Progenitor cell of endocrine pancreas (in vitro differentiated cells): ENCODE measurements around the gene KIAA0319L. TPM values are rescaled to one million over a fixed set of nuclear protein-coding genes. Genes with fewer than 3 reads are reported as not detected.

Experiments used
- DNase-seq: peaks from one replicate; pipeline ENCODE4 v3.0.0; 2021; ENCODE audit warnings: low spot score; ENCODE audit not compliant: unreplicated experiment
- H3K27ac Mint-ChIP-seq: 2 replicates; pipeline ENCODE4 v1.8.0; 2021; ENCODE audit warnings: mild to moderate bottlenecking, moderate library complexity, mixed read lengths
- H3K27me3 Mint-ChIP-seq: 2 replicates; pipeline ENCODE4 v1.8.0; 2021; ENCODE audit warnings: mixed read lengths
- H3K36me3 Mint-ChIP-seq: 2 replicates; pipeline ENCODE4 v1.8.0; 2022; ENCODE audit warnings: mixed read lengths; ENCODE audit not compliant: insufficient read depth
- H3K4me1 Mint-ChIP-seq: 2 replicates; pipeline ENCODE4 v1.8.0; 2021; ENCODE audit warnings: low read depth, mixed read lengths
- H3K4me3 Mint-ChIP-seq: 2 replicates; pipeline ENCODE4 v1.8.0; 2021; ENCODE audit warnings: low read depth, mild to moderate bottlenecking, moderate library complexity, mixed read lengths
- H3K9me3 Mint-ChIP-seq: 2 replicates; pipeline ENCODE4 v1.8.0; 2021; ENCODE audit warnings: low read depth, mixed read lengths
- total RNA-seq: library from RNA; stranded (reverse); gene quantifications from 2 replicates; pipeline ENCODE4 v1.2.1, GENCODE V29; 2021
- TF ChIP-seq, protein P1 (sequence below): fragments of 200-600 bp; sonication (generic); IDR thresholded peaks from one replicate; pipeline ENCODE4 v1.5.0; 2021; ENCODE audit warnings: antibody characterized with exemption, mild to moderate bottlenecking; ENCODE audit not compliant: unreplicated experiment

The KIAA0319L gene
- total RNA-seq, 1 donor from 2014 or later: 70.0 TPM

DNA sequence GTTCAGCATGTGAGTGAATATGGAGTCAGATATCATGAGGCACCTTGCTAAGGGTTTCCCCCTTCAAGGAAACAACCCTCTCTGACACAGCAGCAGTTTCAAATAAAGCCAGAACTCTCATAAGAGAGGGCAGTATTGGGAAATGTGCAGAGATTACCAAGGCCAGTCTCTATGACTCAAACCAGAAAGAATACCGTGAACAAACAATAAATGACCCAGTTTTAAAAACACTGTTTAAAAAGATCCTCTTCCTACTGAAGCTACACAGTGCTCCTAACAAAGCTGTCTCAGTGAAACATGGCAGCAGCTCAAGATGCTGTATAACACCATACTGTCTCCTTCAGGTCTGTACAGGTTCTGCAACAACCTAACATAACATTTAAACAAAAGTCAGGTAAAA lies 102.6 kb downstream of the KIAA0319L start:
- Mint-ChIP-seq H3K4me1 (peaks cover 3% of the 10 kb centered on the region), H3K27ac (no peak overlapping the region), H3K27me3 (no peaks in the 10 kb centered on the region), H3K4me3 (no peak overlapping the region), H3K9me3 (no peaks in the 10 kb centered on the region), H3K36me3 (peaks cover 11% of the 10 kb centered on the region)
- no peak for DNase-seq
- TF ChIP-seq, protein P1, sequence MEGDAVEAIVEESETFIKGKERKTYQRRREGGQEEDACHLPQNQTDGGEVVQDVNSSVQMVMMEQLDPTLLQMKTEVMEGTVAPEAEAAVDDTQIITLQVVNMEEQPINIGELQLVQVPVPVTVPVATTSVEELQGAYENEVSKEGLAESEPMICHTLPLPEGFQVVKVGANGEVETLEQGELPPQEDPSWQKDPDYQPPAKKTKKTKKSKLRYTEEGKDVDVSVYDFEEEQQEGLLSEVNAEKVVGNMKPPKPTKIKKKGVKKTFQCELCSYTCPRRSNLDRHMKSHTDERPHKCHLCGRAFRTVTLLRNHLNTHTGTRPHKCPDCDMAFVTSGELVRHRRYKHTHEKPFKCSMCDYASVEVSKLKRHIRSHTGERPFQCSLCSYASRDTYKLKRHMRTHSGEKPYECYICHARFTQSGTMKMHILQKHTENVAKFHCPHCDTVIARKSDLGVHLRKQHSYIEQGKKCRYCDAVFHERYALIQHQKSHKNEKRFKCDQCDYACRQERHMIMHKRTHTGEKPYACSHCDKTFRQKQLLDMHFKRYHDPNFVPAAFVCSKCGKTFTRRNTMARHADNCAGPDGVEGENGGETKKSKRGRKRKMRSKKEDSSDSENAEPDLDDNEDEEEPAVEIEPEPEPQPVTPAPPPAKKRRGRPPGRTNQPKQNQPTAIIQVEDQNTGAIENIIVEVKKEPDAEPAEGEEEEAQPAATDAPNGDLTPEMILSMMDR: no peak

DNA sequence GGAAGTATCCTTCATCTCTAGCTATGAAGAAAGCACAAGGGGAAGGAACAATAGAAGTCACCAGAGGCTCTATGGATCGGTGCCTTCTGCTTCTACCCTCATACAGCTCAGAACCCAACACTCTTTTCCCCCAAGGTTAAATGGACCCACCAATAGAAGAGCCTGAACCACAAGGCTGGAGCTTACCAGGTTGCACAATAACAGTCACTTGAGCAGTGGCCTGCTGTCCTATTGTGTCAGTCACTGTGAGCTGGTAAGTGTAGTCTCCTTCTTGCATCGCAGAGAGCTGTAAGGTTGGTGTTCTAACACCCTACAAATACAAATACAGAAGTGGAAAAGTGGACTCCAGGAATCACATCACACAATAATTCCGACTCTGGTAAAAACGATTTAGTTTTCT lies 103.0 kb downstream of the KIAA0319L start:
- Mint-ChIP-seq H3K4me3 (no peak overlapping the region), H3K4me1 (peaks cover 3% of the 10 kb centered on the region), H3K27ac (no peak overlapping the region), H3K27me3 (no peaks in the 10 kb centered on the region), H3K36me3 (peaks cover 11% of the 10 kb centered on the region), H3K9me3 (no peaks in the 10 kb centered on the region)
- TF ChIP-seq, protein P1: no peak
- DNase-seq: no peak

DNA sequence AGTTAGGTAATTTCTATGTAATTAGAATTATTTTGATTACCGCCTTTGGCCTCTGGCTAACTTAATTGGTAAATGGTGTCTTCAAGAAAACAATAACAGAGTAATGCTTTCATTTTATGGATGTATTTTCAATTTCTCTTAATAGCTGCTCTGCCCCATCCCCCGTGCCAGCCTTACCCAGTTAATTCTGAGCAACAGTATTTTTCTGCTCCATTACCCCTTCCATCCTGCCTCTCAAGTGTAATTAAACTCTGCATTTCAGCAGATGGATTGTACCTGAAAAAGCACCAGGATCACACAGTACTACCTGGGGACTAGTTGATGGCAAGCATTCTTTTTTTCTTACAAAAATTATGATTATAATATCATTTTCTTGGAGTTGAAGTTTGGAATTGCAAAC lies 104.2 kb downstream of the KIAA0319L start:
- Mint-ChIP-seq H3K36me3 (peaks cover 8% of the 10 kb centered on the region), H3K4me3 (no peak overlapping the region)

DNA sequence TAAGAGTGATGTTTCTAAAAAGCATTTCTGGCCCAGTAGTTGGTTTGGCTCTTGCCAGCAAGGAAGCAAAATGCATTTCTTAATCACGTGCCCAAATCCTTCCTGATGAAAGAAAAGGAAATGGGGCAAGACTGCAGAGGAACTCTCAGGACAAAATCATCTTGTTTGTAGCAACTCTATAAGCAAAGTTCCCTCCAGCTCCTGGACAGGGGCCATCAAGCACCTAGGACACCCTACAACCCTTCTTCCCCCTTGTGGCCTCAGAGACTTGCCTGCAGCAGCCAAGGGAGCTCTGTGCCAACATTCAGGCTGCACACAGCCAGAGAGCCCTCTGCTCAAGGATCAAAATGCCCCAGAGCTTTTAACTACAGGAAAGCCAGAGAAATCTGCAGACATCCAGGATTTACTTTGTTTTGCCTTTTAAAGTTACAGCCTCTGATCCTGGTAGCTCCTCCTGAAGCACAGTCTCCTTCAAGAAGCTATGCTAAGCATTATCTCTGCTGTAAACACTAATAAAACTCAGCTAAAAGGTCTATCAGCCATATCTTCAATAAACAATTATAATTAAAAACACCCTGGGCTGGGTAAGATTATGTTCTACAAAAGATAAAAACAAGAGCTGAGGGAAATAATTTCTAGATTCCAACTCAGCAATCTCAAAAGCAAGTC lies 105.0 kb downstream of the KIAA0319L start:
- TF ChIP-seq, protein P1: no peak
- no peak for DNase-seq
- Mint-ChIP-seq H3K27me3 (no peaks in the 10 kb centered on the region), H3K4me3 (no peak overlapping the region), H3K27ac (no peak overlapping the region), H3K36me3 (peaks cover 10% of the 10 kb centered on the region), H3K4me1 (peaks cover 3% of the 10 kb centered on the region), H3K9me3 (no peaks in the 10 kb centered on the region)

More for the DNA sequence above, 104.2 kb downstream of the KIAA0319L start:
- peaks cover 3% of the 10 kb centered on the region for H3K4me1 Mint-ChIP-seq
- TF ChIP-seq, protein P1: no peak
- no peak overlapping the region for H3K27ac Mint-ChIP-seq
- no peaks in the 10 kb centered on the region for H3K27me3 Mint-ChIP-seq
- no peaks in the 10 kb centered on the region for H3K9me3 Mint-ChIP-seq
- no peak for DNase-seq

DNA sequence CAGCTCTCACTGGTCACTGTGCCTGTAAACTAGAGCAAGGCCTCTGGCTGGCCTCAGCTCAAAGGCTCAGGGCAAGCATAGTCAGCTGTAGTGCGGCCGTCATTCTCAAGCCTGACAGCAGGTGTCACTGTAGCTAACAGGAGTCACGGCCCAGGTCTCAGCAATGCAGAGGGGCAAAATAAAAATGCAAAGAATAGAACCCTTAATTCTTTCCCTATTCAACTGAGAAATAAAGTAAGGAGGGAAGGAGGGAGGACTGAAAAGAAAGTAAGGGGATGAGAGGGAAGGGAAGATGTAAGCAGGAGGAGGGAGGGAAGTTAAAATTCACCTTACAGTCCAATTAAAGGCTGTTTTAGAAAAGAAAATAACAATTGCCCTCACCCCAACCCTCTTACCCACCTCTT lies 106.1 kb downstream of the KIAA0319L start:
- H3K27ac Mint-ChIP-seq: no peak overlapping the region
- H3K27me3 Mint-ChIP-seq: no peaks in the 10 kb centered on the region
- H3K4me3 Mint-ChIP-seq: no peak overlapping the region
- H3K9me3 Mint-ChIP-seq: no peaks in the 10 kb centered on the region
- TF ChIP-seq, protein P1: peak; percentile 88
- peaks cover 9% of the 10 kb centered on the region for H3K36me3 Mint-ChIP-seq
- peaks cover 3% of the 10 kb centered on the region for H3K4me1 Mint-ChIP-seq
- DNase-seq: peak; percentile 64
